DND-41 (cell line): ENCODE results near the gene SV2B.

Experiments
- ATAC-seq: fragments of 200-7000 bp; cut with Tn5 transposase; 3 replicates; pipeline ENCODE4 v1.9.1; 2021; ENCODE audit warnings: low read depth; ENCODE audit not compliant: insufficient read depth
- DNase-seq: peaks from one replicate; pipeline ENCODE4 v3.0.0-alpha.2; 2020
- H2AFZ ChIP-seq: 2 replicates; pipeline ENCODE4 v1.6.0; 2012; ENCODE audit warnings: low read depth, low read length
- H3K27ac ChIP-seq: 2 replicates; pipeline ENCODE4 v1.5.1; 2012; ENCODE audit warnings: low read length, inconsistent platforms
- H3K27me3 ChIP-seq: fragments of 200-600 bp; sonication (generic); 2 replicates; pipeline ENCODE4 v1.6.0; 2012; ENCODE audit warnings: low read length, mild to moderate bottlenecking, inconsistent platforms; ENCODE audit not compliant: insufficient read depth, poor library complexity
- H3K36me3 ChIP-seq: 2 replicates; pipeline ENCODE4 v1.5.1; 2012; ENCODE audit warnings: low read length, inconsistent platforms; ENCODE audit not compliant: insufficient read depth
- H3K4me1 ChIP-seq: 2 replicates; pipeline ENCODE4 v1.5.1; 2012; ENCODE audit warnings: mild to moderate bottlenecking, low read length; ENCODE audit not compliant: insufficient read depth
- H3K4me2 ChIP-seq: 2 replicates; pipeline ENCODE4 v1.6.0; 2012; ENCODE audit warnings: mild to moderate bottlenecking, moderate library complexity, low read length, inconsistent platforms; ENCODE audit not compliant: insufficient read depth
- H3K4me3 ChIP-seq, 2 experiments: fragments of 200-600 bp in 1 of 2; shearing (Covaris generic) in 1 of 2; 2 replicates each; pipeline ENCODE4 v1.5.1; 2012 to 2016; ENCODE audit warnings: inconsistent platforms in 2 of 2, low read length in 2 of 2, mild to moderate bottlenecking in 2 of 2, low read depth in 1 of 2, moderate library complexity in 1 of 2
- H3K79me2 ChIP-seq: 2 replicates; pipeline ENCODE4 v1.6.0; 2012; ENCODE audit warnings: low read length, inconsistent platforms; ENCODE audit not compliant: insufficient read depth
- H3K9ac ChIP-seq: 2 replicates; pipeline ENCODE4 v1.6.0; 2012; ENCODE audit warnings: low read depth, mild to moderate bottlenecking, inconsistent platforms, low read length, moderate library complexity
- H3K9me3 ChIP-seq: 2 replicates; pipeline ENCODE4 v1.5.1; 2012; ENCODE audit warnings: low read length, moderate library complexity, mild to moderate bottlenecking, inconsistent platforms; ENCODE audit not compliant: insufficient read depth, severe bottlenecking
- H4K20me1 ChIP-seq: 2 replicates; pipeline ENCODE4 v1.6.0; 2012; ENCODE audit warnings: low read length; ENCODE audit not compliant: insufficient read depth
- EZH2 ChIP-seq: IDR thresholded peaks from 3 replicates; pipeline ENCODE4 v1.6.1; 2012; ENCODE audit warnings: borderline replicate concordance, low read depth, mild to moderate bottlenecking, moderate library complexity, low read length, inconsistent platforms; ENCODE audit not compliant: severe bottlenecking
- TF ChIP-seq, protein P1 (sequence below): IDR thresholded peaks from 2 replicates; pipeline ENCODE4 v1.5.1; 2012; ENCODE audit warnings: borderline replicate concordance, low read length, moderate library complexity, mild to moderate bottlenecking; ENCODE audit not compliant: poor library complexity, severe bottlenecking; ENCODE audit errors: extremely low read depth

SV2B gene

DNA sequence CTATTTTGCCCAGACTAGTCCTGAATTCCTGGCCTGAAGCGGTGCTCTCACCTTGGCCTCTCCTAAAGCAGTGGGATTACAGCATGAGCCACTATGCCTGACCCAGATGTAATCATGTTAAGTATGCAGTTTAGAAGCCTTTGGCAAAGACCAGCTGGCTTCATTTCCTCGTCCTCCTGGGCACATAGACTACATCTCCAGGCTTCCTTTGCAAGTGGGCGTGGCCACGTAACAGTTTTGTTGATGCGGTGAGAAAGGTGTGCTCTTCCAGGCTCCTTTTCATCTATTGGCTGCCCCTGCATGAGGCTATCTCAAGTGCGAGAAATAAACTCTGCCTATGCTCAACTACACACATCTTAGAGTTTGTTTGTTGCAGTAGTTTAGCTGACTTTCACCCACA, 13.0 kb downstream of the SV2B start:
- Histone ChIP-seq H3K4me2 (no peak overlapping the region), H3K79me2 (no peaks in the 10 kb centered on the region), H3K36me3 (no peaks in the 10 kb centered on the region), H3K4me3 (no peak overlapping the region), H3K27me3 (no peaks in the 10 kb centered on the region), H3K27ac (no peak overlapping the region), H3K4me1 (no peaks in the 10 kb centered on the region), H3K9ac (no peak overlapping the region), H3K9me3 (no peaks in the 10 kb centered on the region), H4K20me1 (no peaks in the 10 kb centered on the region), H2AFZ (no peak overlapping the region)
- TF ChIP-seq, protein P1, sequence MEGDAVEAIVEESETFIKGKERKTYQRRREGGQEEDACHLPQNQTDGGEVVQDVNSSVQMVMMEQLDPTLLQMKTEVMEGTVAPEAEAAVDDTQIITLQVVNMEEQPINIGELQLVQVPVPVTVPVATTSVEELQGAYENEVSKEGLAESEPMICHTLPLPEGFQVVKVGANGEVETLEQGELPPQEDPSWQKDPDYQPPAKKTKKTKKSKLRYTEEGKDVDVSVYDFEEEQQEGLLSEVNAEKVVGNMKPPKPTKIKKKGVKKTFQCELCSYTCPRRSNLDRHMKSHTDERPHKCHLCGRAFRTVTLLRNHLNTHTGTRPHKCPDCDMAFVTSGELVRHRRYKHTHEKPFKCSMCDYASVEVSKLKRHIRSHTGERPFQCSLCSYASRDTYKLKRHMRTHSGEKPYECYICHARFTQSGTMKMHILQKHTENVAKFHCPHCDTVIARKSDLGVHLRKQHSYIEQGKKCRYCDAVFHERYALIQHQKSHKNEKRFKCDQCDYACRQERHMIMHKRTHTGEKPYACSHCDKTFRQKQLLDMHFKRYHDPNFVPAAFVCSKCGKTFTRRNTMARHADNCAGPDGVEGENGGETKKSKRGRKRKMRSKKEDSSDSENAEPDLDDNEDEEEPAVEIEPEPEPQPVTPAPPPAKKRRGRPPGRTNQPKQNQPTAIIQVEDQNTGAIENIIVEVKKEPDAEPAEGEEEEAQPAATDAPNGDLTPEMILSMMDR: no peak
- TF ChIP-seq EZH2: no peak
- no peak for ATAC-seq
- no peak for DNase-seq

DNA sequence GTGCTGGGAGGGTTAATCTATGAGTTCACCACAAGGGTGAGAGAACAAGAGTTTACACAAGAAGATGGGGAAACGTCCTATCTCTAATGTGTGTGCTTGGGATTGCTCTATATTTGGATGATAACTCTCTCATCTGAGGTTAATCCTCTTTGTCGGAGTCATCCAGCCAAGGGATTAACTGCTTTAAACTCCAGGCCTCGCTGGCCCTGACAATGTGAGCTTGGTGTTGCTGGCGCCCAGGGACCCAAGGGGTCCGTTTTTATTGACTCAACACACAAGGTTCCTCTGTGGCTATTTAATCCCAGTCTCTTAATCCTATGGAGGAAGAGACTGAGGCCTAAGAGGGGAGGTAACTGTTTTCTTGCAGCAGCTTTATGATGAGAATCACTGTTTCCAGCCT, 14.2 kb downstream of the SV2B start:
- no peak overlapping the region for H2AFZ ChIP-seq
- no peaks in the 10 kb centered on the region for H3K27me3 ChIP-seq
- H3K9ac ChIP-seq: no peak overlapping the region
- no peak overlapping the region for H3K4me3 ChIP-seq
- no peaks in the 10 kb centered on the region for H3K79me2 ChIP-seq
- DNase-seq: no peak
- no peaks in the 10 kb centered on the region for H3K4me1 ChIP-seq
- no peaks in the 10 kb centered on the region for H3K36me3 ChIP-seq
- H3K9me3 ChIP-seq: no peaks in the 10 kb centered on the region
- no peaks in the 10 kb centered on the region for H4K20me1 ChIP-seq
- H3K27ac ChIP-seq: no peak overlapping the region
- no peak for ATAC-seq
- no peak overlapping the region for H3K4me2 ChIP-seq
- no peak for TF ChIP-seq EZH2
- TF ChIP-seq, protein P1: no peak

DNA sequence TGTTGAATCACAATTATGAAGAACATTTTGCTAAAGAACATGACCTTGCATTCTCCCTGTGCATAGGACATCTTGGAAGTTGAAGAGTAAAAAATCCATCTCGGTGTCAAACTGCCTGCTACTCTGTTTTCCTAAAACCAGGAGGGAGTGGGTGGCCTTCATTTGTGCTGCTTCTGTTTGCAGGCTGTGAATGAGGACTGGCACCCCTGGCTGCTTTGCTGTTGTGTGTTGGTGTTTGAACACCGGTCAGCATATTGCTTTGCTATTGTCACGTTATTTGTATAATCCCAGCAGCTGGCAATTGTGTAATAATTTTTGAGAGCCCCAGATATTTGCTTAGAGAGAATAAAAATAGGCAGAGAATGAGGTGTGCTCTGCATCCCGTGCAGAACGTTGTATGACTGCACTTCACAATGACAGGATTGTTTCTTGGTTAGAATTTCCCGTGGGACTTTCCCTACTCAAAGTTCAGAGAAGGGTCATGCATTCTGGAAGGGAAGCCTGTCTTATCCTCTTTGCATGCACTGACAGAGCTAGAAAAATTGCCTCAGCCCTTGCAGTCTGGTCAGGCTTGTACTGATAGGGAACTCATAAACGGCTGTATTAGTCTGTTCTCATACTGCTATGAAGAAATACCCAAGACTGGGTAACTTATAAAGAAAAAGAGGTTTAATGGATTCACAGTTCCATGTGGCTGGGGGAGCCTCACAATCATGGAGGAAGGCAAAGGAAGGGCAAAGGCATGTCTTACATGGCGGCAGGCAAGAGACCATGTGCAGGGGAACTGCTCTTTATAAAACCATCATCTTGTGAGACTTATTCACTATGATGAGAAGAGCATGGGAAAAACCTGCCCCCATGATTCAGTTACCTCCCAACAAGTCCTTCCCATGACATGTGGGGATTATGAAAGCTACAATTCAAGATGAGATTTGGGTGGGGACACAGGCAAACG, 16.3 kb downstream of the SV2B start:
- TF ChIP-seq, protein P1: no peak
- no peak for TF ChIP-seq EZH2
- Histone ChIP-seq H3K9ac (no peak overlapping the region), H3K4me3 (no peak overlapping the region), H3K79me2 (no peaks in the 10 kb centered on the region), H3K9me3 (no peaks in the 10 kb centered on the region), H4K20me1 (no peaks in the 10 kb centered on the region), H3K27me3 (no peaks in the 10 kb centered on the region), H3K4me2 (no peak overlapping the region), H2AFZ (no peak overlapping the region), H3K27ac (no peak overlapping the region), H3K4me1 (no peaks in the 10 kb centered on the region), H3K36me3 (no peaks in the 10 kb centered on the region)
- no peak for ATAC-seq
- no peak for DNase-seq
